H9 (cell line): ENCODE measurements around the gene GABRR2. TPM values are rescaled to one million over a fixed set of nuclear protein-coding genes. Genes with fewer than 3 reads are reported as not detected.
A peak's percentile ranks its signal among the peaks of the same experiment; 100 is the strongest.

Experiments
- DNase-seq: peaks from one replicate; pipeline ENCODE4 v3.0.0-alpha.2; 2017
- H2AFZ ChIP-seq: one replicate; pipeline ENCODE4 v1.6.1; 2013; ENCODE audit warnings: mild to moderate bottlenecking, low read length, control low read depth, moderate library complexity
- H2AK5ac ChIP-seq: 2 replicates; pipeline ENCODE4 v1.6.1; 2013; ENCODE audit warnings: low read length, control low read depth, mixed read lengths; ENCODE audit not compliant: insufficient read length
- H2BK120ac ChIP-seq: one replicate; pipeline ENCODE4 v1.6.1; 2013; ENCODE audit warnings: low read depth, mild to moderate bottlenecking, low read length, control low read depth, inconsistent platforms; ENCODE audit not compliant: poor library complexity, severe bottlenecking
- H2BK12ac ChIP-seq: 2 replicates; pipeline ENCODE4 v1.6.1; 2013; ENCODE audit warnings: low read length, control low read depth, mixed read lengths, low read depth; ENCODE audit not compliant: insufficient read length
- H2BK15ac ChIP-seq: 2 replicates; pipeline ENCODE4 v1.6.1; 2013; ENCODE audit warnings: low read depth, low read length, control low read depth
- H2BK20ac ChIP-seq: one replicate; pipeline ENCODE4 v1.6.1; 2013; ENCODE audit warnings: low read depth, mild to moderate bottlenecking, low read length, control low read depth, inconsistent platforms; ENCODE audit not compliant: poor library complexity, severe bottlenecking
- H2BK5ac ChIP-seq: 2 replicates; pipeline ENCODE4 v1.6.1; 2013; ENCODE audit warnings: low read length, control low read depth, mixed read lengths; ENCODE audit not compliant: insufficient read length
- H3K14ac ChIP-seq: 2 replicates; pipeline ENCODE4 v1.6.1; 2013; ENCODE audit warnings: low read length, control low read depth; ENCODE audit not compliant: insufficient read depth
- H3K18ac ChIP-seq: 2 replicates; pipeline ENCODE4 v1.6.1; 2013; ENCODE audit warnings: low read depth, mild to moderate bottlenecking, mixed read lengths, low read length, control low read depth; ENCODE audit not compliant: insufficient read length
- H3K23ac ChIP-seq: 2 replicates; pipeline ENCODE4 v1.6.1; 2013; ENCODE audit warnings: low read length, control low read depth, mixed read lengths, low read depth; ENCODE audit not compliant: insufficient read length
- H3K23me2 ChIP-seq: 2 replicates; pipeline ENCODE4 v1.6.1; 2013; ENCODE audit warnings: low read depth, mild to moderate bottlenecking, mixed read lengths, low read length, control low read depth; ENCODE audit not compliant: insufficient read length, poor library complexity, severe bottlenecking
- H3K27ac ChIP-seq: 2 replicates; pipeline ENCODE4 v1.5.1; 2013; ENCODE audit warnings: low read length, control low read depth, mixed read lengths, low read depth; ENCODE audit not compliant: insufficient read length
- H3K27me3 ChIP-seq: 2 replicates; pipeline ENCODE4 v1.6.1; 2013; ENCODE audit warnings: low read length, control low read depth, inconsistent platforms; ENCODE audit not compliant: insufficient read depth
- H3K4ac ChIP-seq: 2 replicates; pipeline ENCODE4 v1.6.1; 2013; ENCODE audit warnings: low read depth, mild to moderate bottlenecking, control low read depth, inconsistent platforms, low read length, moderate library complexity
- H3K4me1 ChIP-seq: 2 replicates; pipeline ENCODE4 v1.6.1; 2013; ENCODE audit warnings: low read length, control low read depth, inconsistent platforms; ENCODE audit not compliant: insufficient read depth
- H3K4me2 ChIP-seq: 2 replicates; pipeline ENCODE4 v1.6.1; 2013; ENCODE audit warnings: low read length, control low read depth, mixed read lengths; ENCODE audit not compliant: insufficient read length, insufficient read depth
- H3K56ac ChIP-seq: 2 replicates; pipeline ENCODE4 v1.6.1; 2013; ENCODE audit warnings: low read depth, mild to moderate bottlenecking, mixed read lengths, low read length, control low read depth; ENCODE audit not compliant: insufficient read length
- H3K79me1 ChIP-seq: 2 replicates; pipeline ENCODE4 v1.6.1; 2013; ENCODE audit warnings: low read depth, mild to moderate bottlenecking, moderate library complexity, low read length, control low read depth, inconsistent platforms; ENCODE audit not compliant: insufficient read depth, poor library complexity, severe bottlenecking
- H3K79me2 ChIP-seq: 2 replicates; pipeline ENCODE4 v1.6.1; 2013; ENCODE audit warnings: low read length, control low read depth, inconsistent platforms; ENCODE audit not compliant: insufficient read depth
- H3K9ac ChIP-seq: 2 replicates; pipeline ENCODE4 v1.6.1; 2013; ENCODE audit warnings: low read length, control low read depth, mixed read lengths; ENCODE audit not compliant: insufficient read length; ENCODE audit errors: extremely low read depth
- H3K9me3 ChIP-seq: one replicate; pipeline ENCODE4 v1.6.1; 2013; ENCODE audit warnings: low read depth, low read length, inconsistent platforms; ENCODE audit not compliant: control insufficient read depth
- H3T11ph ChIP-seq: one replicate; pipeline ENCODE4 v1.6.1; 2013; ENCODE audit warnings: mild to moderate bottlenecking, low read length, control low read depth, inconsistent platforms
- H4K20me1 ChIP-seq: one replicate; pipeline ENCODE4 v1.6.1; 2013; ENCODE audit not compliant: control insufficient read depth, insufficient read length, insufficient read depth
- H4K5ac ChIP-seq: 2 replicates; pipeline ENCODE4 v1.6.1; 2013; ENCODE audit warnings: low read depth, mild to moderate bottlenecking, mixed read lengths, low read length, control low read depth; ENCODE audit not compliant: insufficient read length
- H4K8ac ChIP-seq: replicated peaks from 2 replicates; pipeline ENCODE4 v1.6.1; 2013; ENCODE audit warnings: low read length, control low read depth, mixed read lengths, low read depth; ENCODE audit not compliant: insufficient read length
- H4K91ac ChIP-seq: 2 replicates; pipeline ENCODE4 v1.6.1; 2013; ENCODE audit warnings: low read depth, mild to moderate bottlenecking, moderate library complexity, mixed read lengths, low read length, control low read depth; ENCODE audit not compliant: insufficient read length
- H3K27ac Mint-ChIP-seq, 3 experiments: 2 replicates in 2 of 3; 3 replicates in 1 of 3; pipeline ENCODE4 v1.8.0; 2020 to 2021; ENCODE audit warnings: mixed read lengths in 3 of 3, mild to moderate bottlenecking in 1 of 3, moderate library complexity in 1 of 3
- H3K27me3 Mint-ChIP-seq: 2 replicates; pipeline ENCODE4 v1.8.0; 2021; ENCODE audit warnings: low read depth, mild to moderate bottlenecking, moderate library complexity, mixed read lengths
- H3K36me3 Mint-ChIP-seq, 3 experiments: 2 replicates in 2 of 3; 3 replicates in 1 of 3; pipeline ENCODE4 v1.8.0; 2020 to 2021; ENCODE audit warnings: low read depth in 3 of 3, mixed read lengths in 3 of 3; ENCODE audit not compliant: insufficient read depth in 1 of 3
- H3K4me1 Mint-ChIP-seq, 2 experiments: 2 replicates each; pipeline ENCODE4 v1.8.0; 2020; ENCODE audit warnings: mixed read lengths in 2 of 2
- H3K4me3 Mint-ChIP-seq, 2 experiments: 2 replicates in 1 of 2; 3 replicates in 1 of 2; pipeline ENCODE4 v1.8.0; 2020 to 2021; ENCODE audit warnings: mild to moderate bottlenecking in 2 of 2, mixed read lengths in 2 of 2, moderate library complexity in 1 of 2
- H3K9me3 Mint-ChIP-seq, 2 experiments: 2 replicates in 1 of 2; 3 replicates in 1 of 2; pipeline ENCODE4 v1.8.0; 2020; ENCODE audit warnings: mild to moderate bottlenecking in 2 of 2, mixed read lengths in 2 of 2, moderate library complexity in 1 of 2
- WGBS: extraction: QIAGEN DNeasy Blood & Tissue Kit; methylation state at CpG from one replicate; pipeline ENCODE4 v1.1.7; 2013; ENCODE audit warnings: missing lambda C conversion rate, low lambda C conversion rate, mixed read lengths; ENCODE audit not compliant: insufficient read length; ENCODE audit errors: extremely low coverage; 5-methylcytosine and 5-hydroxymethylcytosine counted together
- total RNA-seq: library from RNA; stranded (reverse); gene quantifications from 2 replicates; pipeline ENCODE4 v1.2.1, GENCODE V29; 2021
- TF ChIP-seq, protein P1 (sequence below): fragments of 200-600 bp; sonication (generic); conservative IDR thresholded peaks from 3 replicates; pipeline ENCODE4 v1.8.0; 2021; ENCODE audit warnings: antibody characterized with exemption, mild to moderate bottlenecking

GABRR2 gene
- total RNA-seq, 1 experiment from 2014 or later: not detected

DNA sequence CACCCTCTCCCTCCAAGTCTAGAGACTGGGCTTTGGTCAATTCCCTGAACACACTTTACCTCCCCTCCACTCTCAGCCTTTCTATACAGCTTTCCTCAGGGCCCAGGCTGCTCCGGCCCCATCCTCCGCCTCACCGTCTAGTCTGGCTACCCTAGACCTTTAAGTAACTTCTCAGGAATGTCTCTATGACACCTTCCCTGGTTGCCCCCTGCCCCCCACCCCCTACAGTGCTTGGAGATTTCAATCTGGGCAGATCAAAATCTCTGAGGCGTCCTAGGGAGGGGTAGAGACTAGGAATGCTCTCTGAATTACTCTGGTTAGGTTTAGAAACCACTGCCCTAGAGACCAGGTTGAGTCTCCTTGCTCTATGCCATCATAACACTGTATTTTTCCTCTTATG, 31.3 kb upstream of the GABRR2 start:
- no peaks in the 10 kb centered on the region for H3K27me3 ChIP-seq
- H3K18ac ChIP-seq: no peak overlapping the region
- no peak overlapping the region for H4K5ac ChIP-seq
- H2AFZ ChIP-seq: no peak overlapping the region
- peaks cover 2 to 6% (median 4%) of the 10 kb centered on the region in 3 experiments; a peak in 4 of 7 replicates for H3K36me3 Mint-ChIP-seq
- no peak overlapping the region for H3K9ac ChIP-seq
- no CpG with 5 or more reads among the region's 4 CpGs for WGBS
- TF ChIP-seq, protein P1, sequence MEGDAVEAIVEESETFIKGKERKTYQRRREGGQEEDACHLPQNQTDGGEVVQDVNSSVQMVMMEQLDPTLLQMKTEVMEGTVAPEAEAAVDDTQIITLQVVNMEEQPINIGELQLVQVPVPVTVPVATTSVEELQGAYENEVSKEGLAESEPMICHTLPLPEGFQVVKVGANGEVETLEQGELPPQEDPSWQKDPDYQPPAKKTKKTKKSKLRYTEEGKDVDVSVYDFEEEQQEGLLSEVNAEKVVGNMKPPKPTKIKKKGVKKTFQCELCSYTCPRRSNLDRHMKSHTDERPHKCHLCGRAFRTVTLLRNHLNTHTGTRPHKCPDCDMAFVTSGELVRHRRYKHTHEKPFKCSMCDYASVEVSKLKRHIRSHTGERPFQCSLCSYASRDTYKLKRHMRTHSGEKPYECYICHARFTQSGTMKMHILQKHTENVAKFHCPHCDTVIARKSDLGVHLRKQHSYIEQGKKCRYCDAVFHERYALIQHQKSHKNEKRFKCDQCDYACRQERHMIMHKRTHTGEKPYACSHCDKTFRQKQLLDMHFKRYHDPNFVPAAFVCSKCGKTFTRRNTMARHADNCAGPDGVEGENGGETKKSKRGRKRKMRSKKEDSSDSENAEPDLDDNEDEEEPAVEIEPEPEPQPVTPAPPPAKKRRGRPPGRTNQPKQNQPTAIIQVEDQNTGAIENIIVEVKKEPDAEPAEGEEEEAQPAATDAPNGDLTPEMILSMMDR: no peak
- no peak overlapping the region for H3K4ac ChIP-seq
- no peaks in the 10 kb centered on the region for H3K79me1 ChIP-seq
- no peak overlapping the region for H2BK15ac ChIP-seq
- no peak overlapping the region for H3K4me3 Mint-ChIP-seq
- H3K27me3 Mint-ChIP-seq: no peaks in the 10 kb centered on the region
- H3K4me1 Mint-ChIP-seq: peaks cover 15 to 26% of the 10 kb centered on the region in 2 experiments
- H3K27ac Mint-ChIP-seq: no peak overlapping the region
- no peaks in the 10 kb centered on the region for H3K23me2 ChIP-seq
- H3K4me2 ChIP-seq: no peak overlapping the region
- DNase-seq: no peak
- H4K8ac ChIP-seq: no peak overlapping the region
- H4K91ac ChIP-seq: no peak overlapping the region
- no peak overlapping the region for H2BK120ac ChIP-seq
- H3K4me1 ChIP-seq: no peaks in the 10 kb centered on the region
- H3K9me3 ChIP-seq: no peaks in the 10 kb centered on the region
- H3K79me2 ChIP-seq: no peaks in the 10 kb centered on the region; the same call in 1 of the 2 replicates
- H3K14ac ChIP-seq: peak overlapping the region; percentile 64; the same call in 1 of the 2 replicates
- no peaks in the 10 kb centered on the region for H4K20me1 ChIP-seq
- no peak overlapping the region for H2AK5ac ChIP-seq
- no peak overlapping the region for H2BK12ac ChIP-seq
- H3T11ph ChIP-seq: no peak overlapping the region
- no peak overlapping the region for H3K27ac ChIP-seq
- no peak overlapping the region for H3K23ac ChIP-seq
- no peak overlapping the region for H2BK5ac ChIP-seq
- no peak overlapping the region for H3K56ac ChIP-seq
- no peaks in the 10 kb centered on the region for H3K9me3 Mint-ChIP-seq
- no peak overlapping the region for H2BK20ac ChIP-seq
